HFFc6 (cell line): Measurements from ENCODE around the gene G6PC1. TPM values are rescaled to one million over a fixed set of nuclear protein-coding genes. Genes with fewer than 3 reads are reported as not detected.

Source experiments
- DNase-seq: peaks from one replicate; pipeline ENCODE4 v3.0.0-alpha.2; 2018
- H3K27ac Mint-ChIP-seq: 2 replicates; pipeline ENCODE4 v1.8.0; 2020; ENCODE audit warnings: mild to moderate bottlenecking, mixed read lengths
- H3K27me3 Mint-ChIP-seq: 2 replicates; pipeline ENCODE4 v1.8.0; 2021; ENCODE audit warnings: mild to moderate bottlenecking, moderate library complexity, mixed read lengths; ENCODE audit not compliant: insufficient read depth
- H3K36me3 Mint-ChIP-seq: 2 replicates; pipeline ENCODE4 v1.8.0; 2021; ENCODE audit warnings: low read depth, mixed read lengths
- H3K4me1 Mint-ChIP-seq: 2 replicates; pipeline ENCODE4 v1.8.0; 2020; ENCODE audit warnings: low read depth, mixed read lengths
- H3K4me3 Mint-ChIP-seq: 2 replicates; pipeline ENCODE4 v1.8.0; 2020; ENCODE audit warnings: mild to moderate bottlenecking, moderate library complexity, mixed read lengths
- H3K9me3 Mint-ChIP-seq: 2 replicates; pipeline ENCODE4 v1.8.0; 2020; ENCODE audit warnings: mild to moderate bottlenecking, mixed read lengths
- total RNA-seq, 6 experiments: library from RNA; stranded (reverse); fragmentation: NEBNext Ultra II Directional; extraction: Animal tissue kit (Norgen Biotek cat#: 25700); gene quantifications; 2 replicates in 1 of 6; 3 replicates in 5 of 6; pipeline ENCODE4 v1.2.3, GENCODE V29; 2021
- TF ChIP-seq, protein P1 (sequence below): fragments of 200-600 bp; sonication (generic); IDR thresholded peaks from 2 replicates; pipeline ENCODE4 v1.5.0; 2021; ENCODE audit warnings: antibody characterized with exemption, mild to moderate bottlenecking

The G6PC1 gene
- total RNA-seq, 6 experiments from 2014 or later = not detected

DNA sequence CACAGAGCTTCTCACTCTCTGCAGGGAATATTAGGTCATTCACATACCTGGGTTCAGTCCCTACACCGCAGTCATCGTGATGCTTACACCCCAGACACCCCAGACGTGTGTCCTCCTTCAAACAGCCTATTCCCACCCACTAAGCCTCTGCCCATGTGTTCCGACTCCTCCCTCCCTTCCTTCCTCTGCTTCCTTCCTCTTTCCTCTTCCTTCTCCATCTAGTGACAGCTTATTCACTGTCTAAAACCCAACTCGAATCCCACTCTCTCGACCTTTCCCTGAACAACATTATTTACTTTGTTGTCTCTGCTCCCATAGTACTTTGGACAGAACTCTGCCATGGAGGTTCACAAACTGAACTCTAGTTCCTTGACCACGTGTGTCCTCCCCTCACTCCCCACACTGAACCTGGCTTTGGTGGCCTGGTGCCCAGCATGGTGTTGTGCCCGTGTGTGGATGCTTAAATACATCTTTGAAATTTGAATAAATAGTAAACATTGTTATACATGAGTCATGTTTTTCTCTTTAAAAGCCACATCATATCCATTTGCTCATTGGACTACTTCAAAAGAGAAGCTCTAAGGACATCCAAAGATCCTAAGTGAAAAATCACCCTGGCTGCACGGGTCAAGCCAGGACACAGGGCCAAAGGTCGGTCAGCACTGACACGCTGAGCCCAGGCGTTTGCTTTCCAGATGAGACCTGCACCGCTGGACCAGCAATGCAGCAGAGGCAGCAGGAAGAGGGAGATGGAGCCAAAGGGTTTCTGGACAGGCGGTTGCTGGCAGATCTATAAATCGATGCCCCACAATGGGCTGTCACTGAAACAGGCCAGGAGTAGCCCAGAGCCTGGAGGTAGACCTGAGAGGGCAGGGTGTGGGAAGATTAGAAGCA lies 14.1 kb upstream of the G6PC1 start:
- Mint-ChIP-seq H3K27ac (no peak overlapping the region), H3K36me3 (no peaks in the 10 kb centered on the region), H3K4me1 (peaks cover 8% of the 10 kb centered on the region), H3K9me3 (no peaks in the 10 kb centered on the region), H3K27me3 (peaks cover 36% of the 10 kb centered on the region), H3K4me3 (no peak overlapping the region)
- no peak for DNase-seq
- TF ChIP-seq, protein P1, sequence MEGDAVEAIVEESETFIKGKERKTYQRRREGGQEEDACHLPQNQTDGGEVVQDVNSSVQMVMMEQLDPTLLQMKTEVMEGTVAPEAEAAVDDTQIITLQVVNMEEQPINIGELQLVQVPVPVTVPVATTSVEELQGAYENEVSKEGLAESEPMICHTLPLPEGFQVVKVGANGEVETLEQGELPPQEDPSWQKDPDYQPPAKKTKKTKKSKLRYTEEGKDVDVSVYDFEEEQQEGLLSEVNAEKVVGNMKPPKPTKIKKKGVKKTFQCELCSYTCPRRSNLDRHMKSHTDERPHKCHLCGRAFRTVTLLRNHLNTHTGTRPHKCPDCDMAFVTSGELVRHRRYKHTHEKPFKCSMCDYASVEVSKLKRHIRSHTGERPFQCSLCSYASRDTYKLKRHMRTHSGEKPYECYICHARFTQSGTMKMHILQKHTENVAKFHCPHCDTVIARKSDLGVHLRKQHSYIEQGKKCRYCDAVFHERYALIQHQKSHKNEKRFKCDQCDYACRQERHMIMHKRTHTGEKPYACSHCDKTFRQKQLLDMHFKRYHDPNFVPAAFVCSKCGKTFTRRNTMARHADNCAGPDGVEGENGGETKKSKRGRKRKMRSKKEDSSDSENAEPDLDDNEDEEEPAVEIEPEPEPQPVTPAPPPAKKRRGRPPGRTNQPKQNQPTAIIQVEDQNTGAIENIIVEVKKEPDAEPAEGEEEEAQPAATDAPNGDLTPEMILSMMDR = no peak

DNA sequence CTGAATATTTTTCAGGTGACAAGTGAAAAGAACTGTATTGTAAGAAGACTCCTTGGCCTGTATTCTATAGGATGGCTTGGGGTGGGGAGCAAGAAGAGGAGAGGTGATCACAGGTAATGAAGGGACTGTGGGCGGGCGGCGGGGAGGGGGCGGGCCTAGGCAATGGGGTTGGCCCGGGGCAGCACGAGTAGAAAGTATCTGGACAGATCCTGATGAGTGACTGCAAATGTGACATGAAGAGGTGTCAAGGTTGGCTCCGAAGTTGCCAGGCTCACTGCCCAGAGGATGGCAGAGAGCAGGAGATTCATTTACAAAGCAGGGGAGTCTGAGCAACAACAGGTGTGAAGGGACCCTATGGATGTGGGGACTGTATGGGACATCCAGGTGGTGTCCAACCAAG lies 10.8 kb upstream of the G6PC1 start:
- TF ChIP-seq, protein P1 = no peak
- H3K27me3 Mint-ChIP-seq = peaks cover 33% of the 10 kb centered on the region

DNA sequence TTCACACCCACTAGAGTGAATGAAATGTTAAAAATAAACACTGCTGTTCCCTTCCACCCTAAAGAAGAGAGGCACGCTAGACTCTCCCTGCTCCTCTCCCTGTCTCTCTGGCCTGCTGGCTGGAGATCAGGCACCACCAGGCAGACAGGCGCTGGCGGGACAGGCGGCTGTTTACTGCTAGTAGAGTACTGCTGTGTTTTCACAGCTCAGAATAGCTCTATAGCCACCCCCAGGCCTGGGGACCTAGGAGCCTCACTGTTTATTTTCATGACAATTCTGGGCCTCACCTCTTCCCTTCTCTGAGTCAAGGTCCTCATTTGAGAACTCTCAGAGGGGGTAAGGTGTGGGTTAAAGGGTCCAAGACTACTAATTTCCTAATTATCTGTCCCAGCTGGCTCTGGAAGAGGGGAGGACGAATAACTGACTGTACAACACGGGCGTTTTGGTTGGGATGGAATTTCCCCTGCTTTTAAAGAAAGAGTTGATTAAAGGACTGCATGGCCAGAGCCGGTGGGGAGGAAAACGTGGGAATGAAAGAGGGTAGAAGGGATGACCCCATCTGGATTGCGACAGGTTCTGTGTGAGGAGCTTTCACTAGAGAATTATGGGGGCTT lies 9.0 kb upstream of the G6PC1 start:
- DNase-seq = no peak
- H3K27me3 Mint-ChIP-seq = peaks cover 27% of the 10 kb centered on the region
- no peak overlapping the region for H3K4me3 Mint-ChIP-seq
- TF ChIP-seq, protein P1 = no peak
- H3K4me1 Mint-ChIP-seq = peaks cover 32% of the 10 kb centered on the region
- no peaks in the 10 kb centered on the region for H3K9me3 Mint-ChIP-seq
- H3K36me3 Mint-ChIP-seq = no peaks in the 10 kb centered on the region
- no peak overlapping the region for H3K27ac Mint-ChIP-seq

More for the DNA sequence above, 10.8 kb upstream of the G6PC1 start:
- Mint-ChIP-seq H3K9me3 (no peaks in the 10 kb centered on the region), H3K36me3 (no peaks in the 10 kb centered on the region), H3K4me3 (no peak overlapping the region), H3K27ac (no peak overlapping the region), H3K4me1 (peaks cover 25% of the 10 kb centered on the region)
- no peak for DNase-seq

DNA sequence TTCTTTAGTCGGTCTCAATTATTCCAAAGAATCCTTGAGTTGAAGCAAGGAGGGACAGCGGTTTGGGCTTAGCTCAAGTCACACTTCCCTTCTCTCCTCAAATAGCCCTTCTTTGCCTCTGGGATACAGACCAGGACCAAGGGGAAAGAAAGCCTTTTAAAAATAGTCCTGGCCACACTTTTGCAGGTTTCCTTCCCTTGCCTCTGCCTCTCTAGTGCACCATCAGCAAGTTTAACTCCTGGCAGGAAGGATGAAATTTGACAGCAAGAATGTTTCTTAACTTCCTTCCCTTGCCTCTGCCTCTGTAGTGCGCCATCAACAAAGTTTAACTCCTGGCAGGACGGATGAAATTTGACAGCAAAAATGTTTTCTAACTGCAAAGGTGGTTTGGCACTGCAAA lies 7.2 kb upstream of the G6PC1 start:
- DNase-seq = no peak
- H3K4me1 Mint-ChIP-seq = peaks cover 32% of the 10 kb centered on the region
- no peaks in the 10 kb centered on the region for H3K9me3 Mint-ChIP-seq
- no peaks in the 10 kb centered on the region for H3K36me3 Mint-ChIP-seq
- TF ChIP-seq, protein P1 = no peak
- no peak overlapping the region for H3K27ac Mint-ChIP-seq
- H3K4me3 Mint-ChIP-seq = no peak overlapping the region
- peaks cover 24% of the 10 kb centered on the region for H3K27me3 Mint-ChIP-seq

DNA sequence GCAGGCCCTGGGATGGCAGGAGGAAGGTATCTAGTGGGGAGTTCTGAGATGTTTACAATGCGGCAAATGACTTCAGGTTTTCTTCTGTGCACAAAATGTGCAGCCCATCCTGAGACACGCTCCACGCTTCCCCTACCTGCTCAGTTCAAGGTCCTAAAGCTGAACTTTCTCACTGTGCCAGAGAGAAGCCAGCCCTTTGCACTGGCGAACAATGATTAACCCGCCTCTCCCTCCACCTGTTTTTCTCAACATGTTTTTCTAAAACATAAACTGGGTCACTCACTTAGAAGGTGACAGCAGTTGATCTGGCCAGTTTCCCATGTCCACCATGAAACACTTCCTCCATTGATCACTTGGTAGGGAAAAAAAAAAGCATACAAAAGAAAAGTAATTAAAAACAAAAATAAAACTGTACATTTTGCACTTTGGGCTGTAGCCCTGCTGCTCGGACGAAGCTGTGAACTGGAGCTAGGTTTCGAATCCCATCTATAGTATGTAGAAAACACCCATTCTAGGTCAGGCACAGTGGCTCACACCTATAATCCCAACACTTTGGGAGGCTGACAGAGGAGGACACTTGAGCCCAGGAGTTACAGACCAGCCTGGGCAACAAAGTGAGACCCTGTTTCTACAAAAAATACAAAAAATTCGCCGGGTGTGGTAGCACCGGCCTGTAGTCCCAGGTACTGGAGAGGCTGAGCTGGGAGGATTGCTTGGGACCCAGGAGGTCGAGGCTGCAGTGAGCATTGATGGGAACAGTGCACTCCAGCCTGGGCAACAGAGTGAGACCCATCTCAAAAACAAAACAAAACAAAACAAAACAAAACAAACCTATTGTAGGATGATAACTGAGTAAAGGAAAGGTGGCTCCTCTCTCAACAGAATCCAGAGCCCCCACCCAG lies 6.1 kb upstream of the G6PC1 start:
- H3K4me3 Mint-ChIP-seq = no peak overlapping the region
- peaks cover 17% of the 10 kb centered on the region for H3K27me3 Mint-ChIP-seq
- no peaks in the 10 kb centered on the region for H3K9me3 Mint-ChIP-seq
- H3K27ac Mint-ChIP-seq = no peak overlapping the region
- peaks cover 32% of the 10 kb centered on the region for H3K4me1 Mint-ChIP-seq
- TF ChIP-seq, protein P1 = no peak
- H3K36me3 Mint-ChIP-seq = no peaks in the 10 kb centered on the region
- DNase-seq = no peak
